ENCODE results near the gene HTRA3. TPM values are rescaled to one million over a fixed set of nuclear protein-coding genes. Genes with fewer than 3 reads are reported as not detected.

The HTRA3 gene
- total RNA-seq, 2 experiments from 2014 or later = not detected

GRCh38 chr4:8221476-8221875 lies 48.1 kb upstream of the HTRA3 start:
- peaks cover 8% of the 10 kb centered on the region for H3K4me1 ChIP-seq (ENCODE audit: insufficient read depth, low read length, poor library complexity, severe bottlenecking)
- H3K9me3 ChIP-seq (ENCODE audit: low read length) = no peaks in the 10 kb centered on the region
- no peaks in the 10 kb centered on the region for H3K9me2 ChIP-seq (ENCODE audit: insufficient read depth, low read length)
- POLR2A ChIA-PET = interaction anchor here (0.6 to 1.6 kb wide), 5 partner anchors 14 to 1751 kb away, joined by 3 to 4 read pairs (median 3); partner anchors contain the start of gene SH3TC1
- BruUV-seq (replicated peaks) = no TSS peak
- H2AFZ ChIP-seq (ENCODE audit: low read length) = no peak overlapping the region
- intact Hi-C loops (cut with micrococcal nuclease; ENCODE audit: unreplicated experiment) = no loop called here
- H3K79me2 ChIP-seq (ENCODE audit: insufficient read depth, low read depth, low read length) = no peaks in the 10 kb centered on the region
- H3K4me3 ChIP-seq (ENCODE audit: low read depth, low read length, poor library complexity, severe bottlenecking) = no peak overlapping the region
- CTCF ChIA-PET (ENCODE audit: unreplicated experiment) = interaction anchor here (0.6 kb wide), 1 partner anchor 45 kb away, joined by 3 read pairs; no protein-coding TSS in a partner anchor
- no peaks in the 10 kb centered on the region for H3K36me3 ChIP-seq (ENCODE audit: insufficient read depth, low read length)
- DNase-seq (ENCODE audit: low spot score) = no peak
- H3K27ac ChIP-seq (ENCODE audit: low read depth, low read length, poor library complexity, severe bottlenecking) = no peak overlapping the region
- TF ChIP-seq CTCF (conservative IDR thresholded peaks at IDR 0.05; ENCODE audit: low read length) (no peak), EZH2phosphoT487 (IDR thresholded peaks at IDR 0.05; ENCODE audit: borderline replicate concordance, low read depth, low read length) (no peak)
- no peak overlapping the region for H3K4me2 ChIP-seq (ENCODE audit: low read length)
- H4K20me1 ChIP-seq (ENCODE audit: insufficient read depth, low read length) = no peaks in the 10 kb centered on the region

GRCh38 chr4:8221985-8222384 lies 47.6 kb upstream of the HTRA3 start:
- Histone ChIP-seq H4K20me1 (ENCODE audit: insufficient read depth, low read length) (no peaks in the 10 kb centered on the region), H3K79me2 (ENCODE audit: insufficient read depth, low read depth, low read length) (no peaks in the 10 kb centered on the region), H3K27ac (ENCODE audit: low read depth, low read length, poor library complexity, severe bottlenecking) (no peak overlapping the region), H3K36me3 (ENCODE audit: insufficient read depth, low read length) (no peaks in the 10 kb centered on the region), H3K9me3 (ENCODE audit: low read length) (no peaks in the 10 kb centered on the region), H2AFZ (ENCODE audit: low read length) (no peak overlapping the region), H3K4me3 (ENCODE audit: low read depth, low read length, poor library complexity, severe bottlenecking) (no peak overlapping the region), H3K4me1 (ENCODE audit: insufficient read depth, low read length, poor library complexity, severe bottlenecking) (peaks cover 8% of the 10 kb centered on the region), H3K9me2 (ENCODE audit: insufficient read depth, low read length) (no peaks in the 10 kb centered on the region), H3K4me2 (ENCODE audit: low read length) (no peak overlapping the region)
- TF ChIP-seq EZH2phosphoT487 (IDR thresholded peaks at IDR 0.05; ENCODE audit: borderline replicate concordance, low read depth, low read length) = no peak
- no peak for TF ChIP-seq CTCF (conservative IDR thresholded peaks at IDR 0.05; ENCODE audit: low read length)
- no TSS peak for BruUV-seq (replicated peaks)
- CTCF ChIA-PET (ENCODE audit: unreplicated experiment) = no interaction called here
- POLR2A ChIA-PET = interaction anchor here (0.6 to 1.6 kb wide), 3 partner anchors 15 to 23 kb away, joined by 3 to 4 read pairs (median 3); partner anchors contain the start of gene SH3TC1
- intact Hi-C loops (cut with micrococcal nuclease; ENCODE audit: unreplicated experiment) = no loop called here
- DNase-seq (ENCODE audit: low spot score) = no peak

GRCh38 chr4:8222609-8223388 lies 46.8 kb upstream of the HTRA3 start:
- no peak overlapping the region for H3K27ac ChIP-seq (ENCODE audit: low read depth, low read length, poor library complexity, severe bottlenecking)
- no peaks in the 10 kb centered on the region for H4K20me1 ChIP-seq (ENCODE audit: insufficient read depth, low read length)
- TF ChIP-seq CTCF (conservative IDR thresholded peaks at IDR 0.05; ENCODE audit: low read length) = no peak
- no peak for TF ChIP-seq EZH2phosphoT487 (IDR thresholded peaks at IDR 0.05; ENCODE audit: borderline replicate concordance, low read depth, low read length)
- peaks cover 10% of the 10 kb centered on the region for H3K4me1 ChIP-seq (ENCODE audit: insufficient read depth, low read length, poor library complexity, severe bottlenecking)
- H2AFZ ChIP-seq (ENCODE audit: low read length) = no peak overlapping the region
- no peaks in the 10 kb centered on the region for H3K9me3 ChIP-seq (ENCODE audit: low read length)
- ChIA-PET CTCF (ENCODE audit: unreplicated experiment) (no interaction called here), POLR2A (interaction anchor here (1.6 kb wide), 1 partner anchor 24 kb away, joined by 4 read pairs; the partner anchor contains the start of gene SH3TC1)
- no peaks in the 10 kb centered on the region for H3K36me3 ChIP-seq (ENCODE audit: insufficient read depth, low read length)
- intact Hi-C loops (cut with micrococcal nuclease; ENCODE audit: unreplicated experiment) = no loop called here
- H3K4me2 ChIP-seq (ENCODE audit: low read length) = no peak overlapping the region
- DNase-seq (ENCODE audit: low spot score) = no peak
- BruUV-seq (replicated peaks) = no TSS peak
- H3K9me2 ChIP-seq (ENCODE audit: insufficient read depth, low read length) = no peaks in the 10 kb centered on the region
- no peaks in the 10 kb centered on the region for H3K79me2 ChIP-seq (ENCODE audit: insufficient read depth, low read depth, low read length)
- no peak overlapping the region for H3K4me3 ChIP-seq (ENCODE audit: low read depth, low read length, poor library complexity, severe bottlenecking)
